GM18873 (cell line): Measurements from ENCODE around the gene DNAJC10.
"Not testable (repeated sequence)": the region's sequence is repeated elsewhere in the genome, so short reads cannot be mapped to it uniquely, and the experiment has no call there.

ENCODE experiments used
- ATAC-seq: cut with Tn5 transposase; IDR thresholded peaks from one replicate; pipeline ENCODE4 v1.9.1; 2021; ENCODE audit warnings: mild to moderate bottlenecking, moderate library complexity, moderate number of reproducible peaks; ENCODE audit not compliant: unreplicated experiment, low FRiP score

Gene DNAJC10

DNA sequence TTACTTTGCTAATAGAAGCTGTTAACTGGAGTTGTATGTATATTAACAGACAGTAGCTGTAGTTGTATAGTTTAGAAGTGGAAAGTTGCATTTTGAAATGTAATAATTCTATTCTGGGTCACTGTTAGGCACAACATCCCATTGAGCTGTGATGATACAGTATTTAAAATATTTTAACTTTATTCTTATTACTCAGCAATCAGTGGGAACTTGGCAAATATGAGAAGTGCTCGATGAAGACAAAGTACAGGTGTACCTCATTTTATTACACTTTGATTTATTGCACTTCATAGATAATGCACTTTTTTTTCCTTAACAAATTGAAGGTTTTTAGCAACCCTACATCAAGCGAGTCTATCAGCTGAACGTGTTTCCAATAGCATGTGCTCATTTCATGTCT is 8.6 kb downstream of the DNAJC10 start:
- no peak for ATAC-seq

DNA sequence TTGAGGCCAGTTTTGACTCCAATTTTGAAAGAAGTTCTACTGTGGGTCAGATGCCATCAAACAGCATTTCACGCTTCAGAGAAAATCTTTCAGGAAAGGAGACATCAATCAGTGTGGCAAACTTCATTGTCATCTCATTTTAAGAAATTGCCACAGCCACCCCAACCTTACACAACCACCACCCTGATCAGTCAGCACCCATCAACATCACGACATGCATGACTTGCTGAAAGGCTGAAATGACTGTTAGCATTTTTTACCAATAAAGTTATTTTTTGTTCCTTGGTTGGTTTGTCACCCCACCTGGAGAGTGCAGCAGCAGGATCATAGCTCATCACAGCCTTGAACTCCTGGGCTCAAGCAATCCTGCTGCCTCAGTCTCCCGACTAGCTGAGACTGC is 10.4 kb downstream of the DNAJC10 start:
- ATAC-seq = no peak

DNA sequence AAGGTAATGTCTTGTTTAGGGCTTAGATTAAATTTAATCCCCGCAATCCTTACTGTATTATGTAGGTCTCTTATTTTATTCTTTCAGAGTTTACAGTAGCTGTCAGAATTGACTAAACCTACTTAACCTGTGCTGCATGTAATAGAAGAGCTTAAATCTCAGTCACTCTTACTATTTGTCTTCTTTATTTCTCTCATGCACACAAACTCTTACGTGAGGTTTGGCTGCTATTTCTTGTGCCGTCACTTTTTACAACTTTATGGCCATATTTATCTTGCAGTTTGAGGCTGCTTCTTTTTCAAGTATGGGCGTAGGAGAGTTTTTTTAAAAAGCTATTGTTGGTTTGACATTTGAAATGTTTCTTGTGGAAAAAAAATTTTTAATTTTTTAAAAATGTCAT is 12.0 kb downstream of the DNAJC10 start:
- ATAC-seq = no peak

DNA sequence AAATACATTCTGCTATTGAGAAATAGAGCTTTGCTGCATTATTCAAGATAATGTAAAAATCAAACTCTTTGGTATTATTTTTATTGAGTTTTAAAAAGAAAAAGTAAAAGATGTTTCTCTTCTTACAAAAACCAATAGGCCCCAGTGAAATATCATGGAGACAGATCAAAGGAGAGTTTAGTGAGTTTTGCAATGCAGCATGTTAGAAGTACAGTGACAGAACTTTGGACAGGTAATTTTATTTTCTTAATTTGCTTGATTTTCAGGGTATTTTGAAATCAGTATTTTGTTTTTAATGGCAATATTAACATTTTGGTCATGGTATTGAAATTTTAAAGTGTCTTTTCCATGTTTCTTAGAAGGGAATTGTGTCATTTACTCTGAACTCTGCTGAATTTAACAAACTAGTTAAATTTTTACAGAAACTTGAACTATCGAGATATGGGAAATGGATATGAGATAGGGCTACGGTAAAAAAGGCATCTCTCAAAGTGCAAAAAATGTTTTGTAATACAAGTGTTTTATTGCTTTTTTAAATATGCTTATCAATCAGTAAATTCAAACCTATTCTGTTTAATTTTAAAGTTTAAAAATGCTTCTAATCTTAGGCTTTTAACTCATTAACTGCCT is 13.8 kb downstream of the DNAJC10 start:
- no peak for ATAC-seq

DNA sequence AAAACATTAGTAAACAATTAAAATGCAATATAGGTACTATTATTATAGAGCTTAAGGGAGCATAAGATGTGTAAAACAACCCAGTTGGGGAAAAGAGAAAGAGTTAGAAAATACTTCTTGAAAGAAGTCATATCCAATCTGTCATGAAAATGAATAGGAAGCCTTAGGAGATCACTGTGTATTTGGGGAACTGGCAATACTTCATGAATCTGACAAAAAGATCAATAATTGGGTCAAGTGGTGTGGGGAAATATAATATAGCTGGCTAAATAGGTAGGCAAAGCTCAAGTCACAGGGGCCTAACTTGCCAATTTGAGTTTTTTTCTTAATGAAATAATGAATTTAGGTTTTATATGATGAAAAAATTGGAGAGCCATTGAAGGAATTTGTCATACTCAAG is 14.4 kb downstream of the DNAJC10 start:
- ATAC-seq = no peak

DNA sequence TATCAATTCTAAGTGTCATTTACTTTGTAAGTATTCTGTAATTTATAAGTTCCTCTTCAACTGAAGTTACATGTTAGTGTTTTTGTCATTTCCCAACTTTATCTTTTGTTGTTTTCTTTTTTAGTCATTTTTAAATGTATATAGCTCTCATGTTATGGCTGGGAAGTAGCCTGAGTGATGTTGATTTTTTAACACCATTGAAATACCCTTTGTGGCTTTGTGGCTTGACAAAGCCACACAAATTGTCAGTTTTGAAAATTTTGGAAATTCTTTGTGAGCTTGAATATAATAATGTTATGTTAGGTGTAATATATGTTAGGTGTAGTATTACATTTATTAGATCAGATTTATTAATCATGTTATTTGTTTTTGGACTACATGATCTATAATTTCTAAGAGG is 16.7 kb downstream of the DNAJC10 start:
- no peak for ATAC-seq

DNA sequence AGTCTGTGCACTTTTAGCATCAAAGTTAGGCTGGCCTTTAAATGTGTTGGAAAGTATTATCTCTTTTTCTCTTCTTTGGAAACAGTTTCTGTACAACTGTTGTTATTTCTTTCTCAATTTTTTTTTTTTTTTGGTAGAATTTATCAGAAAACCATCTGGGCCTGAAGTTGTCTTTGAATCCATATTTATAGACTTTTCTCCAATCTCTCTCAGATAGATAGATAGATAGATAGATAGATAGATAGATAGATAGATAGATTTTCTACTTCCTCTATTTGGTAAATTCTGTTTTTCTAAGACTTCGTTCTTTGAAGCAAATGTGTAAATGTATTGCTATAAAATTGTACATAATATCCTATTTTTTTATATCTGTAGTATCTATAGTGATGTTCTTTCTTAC is 17.5 kb downstream of the DNAJC10 start:
- ATAC-seq = no peak

DNA sequence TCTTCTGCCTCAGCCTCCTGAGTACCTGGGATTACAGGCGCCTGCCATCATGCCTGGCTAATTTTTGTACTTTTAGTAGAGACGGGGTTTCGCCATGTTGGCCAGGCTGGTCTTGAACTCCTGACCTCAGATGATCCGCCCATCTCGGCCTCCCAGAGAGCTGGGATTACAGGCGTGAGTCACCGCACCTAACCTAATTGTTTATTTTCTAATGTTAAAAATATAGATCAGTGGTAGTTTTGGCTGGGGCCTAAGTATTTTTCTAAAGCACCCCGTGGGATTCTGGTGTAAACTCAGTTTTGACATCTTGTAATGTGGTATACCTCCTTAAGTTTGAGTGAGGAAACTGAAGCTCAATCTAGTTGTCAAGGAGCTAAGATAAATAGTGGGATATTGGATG is 20.8 kb downstream of the DNAJC10 start:
- not testable (repeated sequence) for ATAC-seq

DNA sequence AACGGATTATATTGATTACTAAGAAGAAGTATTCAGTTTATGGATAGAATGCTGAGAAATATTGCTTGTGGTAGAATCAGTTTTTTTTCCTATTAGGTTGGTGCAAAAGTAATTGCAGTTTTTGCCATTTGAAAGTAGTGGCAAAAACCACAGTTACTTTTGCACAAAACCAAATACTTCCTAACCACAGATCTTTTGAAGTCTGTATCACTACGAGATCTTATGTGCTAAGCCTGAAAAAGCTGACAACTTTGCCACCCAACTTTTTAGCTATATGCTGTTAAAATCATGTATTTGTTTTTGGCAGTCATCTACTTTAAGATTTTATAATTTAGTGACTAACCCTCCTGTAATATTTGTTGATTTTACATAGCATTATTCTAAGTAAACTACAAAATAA is 24.6 kb downstream of the DNAJC10 start:
- ATAC-seq = no peak

DNA sequence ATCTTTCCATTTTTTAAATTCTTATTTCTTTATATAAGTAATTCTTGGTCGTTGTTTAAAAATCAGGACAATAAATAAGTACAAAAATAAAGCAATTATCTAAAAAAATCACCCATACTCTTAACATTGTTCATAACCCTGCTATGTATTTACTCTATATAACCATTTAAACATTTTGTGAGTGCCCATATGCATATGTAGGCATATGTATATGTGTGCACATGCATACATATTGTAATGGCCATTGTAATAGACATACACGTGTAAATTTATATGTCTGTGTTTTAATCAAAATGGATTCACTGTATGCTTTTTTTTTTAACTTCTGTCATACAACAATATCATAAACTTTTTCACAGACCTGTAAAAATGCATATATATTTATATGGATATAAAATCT is 25.6 kb downstream of the DNAJC10 start:
- ATAC-seq = no peak

DNA sequence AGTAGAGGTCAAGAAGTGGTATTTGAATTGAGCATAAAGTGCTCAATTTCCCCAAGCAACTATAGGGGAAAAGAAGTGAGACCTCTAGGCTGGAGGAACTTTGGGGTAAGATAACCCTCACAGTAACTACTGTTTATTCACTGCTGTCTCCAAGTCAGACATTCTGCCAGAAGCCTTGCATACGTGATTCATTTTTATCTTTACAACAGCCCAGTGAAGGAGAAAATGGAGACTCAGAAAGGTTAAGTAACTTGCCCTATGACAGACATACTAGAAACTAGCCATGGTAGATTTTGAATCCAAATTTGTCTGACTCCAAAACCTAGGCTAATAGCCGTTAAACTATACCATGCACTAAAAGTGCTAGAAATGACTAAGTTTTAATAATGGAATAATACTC is 28.4 kb downstream of the DNAJC10 start:
- no peak for ATAC-seq

DNA sequence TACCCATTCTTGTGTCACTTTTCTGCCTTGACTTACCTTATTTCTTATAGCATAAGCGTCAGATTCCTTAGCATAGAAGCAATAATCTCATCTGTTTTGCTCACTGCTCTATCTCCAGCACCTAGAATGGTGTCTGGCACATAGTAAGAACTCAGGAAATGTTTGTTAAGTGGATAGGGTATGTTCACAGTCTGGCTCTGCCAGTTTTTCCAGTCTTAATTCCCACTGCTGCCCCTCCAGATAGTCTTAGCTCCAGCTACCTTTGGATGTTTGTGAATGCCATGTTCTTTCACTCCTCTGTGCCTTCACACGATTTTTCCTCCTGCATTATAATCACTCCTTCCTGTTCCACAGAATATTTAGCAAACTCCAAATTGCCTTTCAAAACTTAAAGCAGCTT is 29.0 kb downstream of the DNAJC10 start:
- no peak for ATAC-seq

DNA sequence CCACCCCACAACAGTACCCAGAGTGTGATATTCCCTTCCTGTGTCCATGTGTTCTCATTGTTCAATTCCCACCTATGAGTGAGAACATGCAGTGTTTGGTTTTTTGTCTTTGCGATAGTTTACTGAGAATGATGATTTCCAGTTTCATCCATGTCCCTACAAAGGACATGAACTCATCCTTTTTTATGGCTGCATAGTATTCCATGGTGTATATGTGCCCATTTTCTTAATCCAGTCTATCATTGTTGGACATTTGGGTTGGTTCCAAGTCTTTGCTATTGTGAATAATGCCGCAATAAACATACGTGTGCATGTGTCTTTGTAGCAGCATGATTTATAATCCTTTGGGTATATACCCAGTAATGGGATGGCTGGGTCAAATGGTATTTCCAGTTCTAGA is 29.8 kb downstream of the DNAJC10 start:
- ATAC-seq = not testable (repeated sequence)

DNA sequence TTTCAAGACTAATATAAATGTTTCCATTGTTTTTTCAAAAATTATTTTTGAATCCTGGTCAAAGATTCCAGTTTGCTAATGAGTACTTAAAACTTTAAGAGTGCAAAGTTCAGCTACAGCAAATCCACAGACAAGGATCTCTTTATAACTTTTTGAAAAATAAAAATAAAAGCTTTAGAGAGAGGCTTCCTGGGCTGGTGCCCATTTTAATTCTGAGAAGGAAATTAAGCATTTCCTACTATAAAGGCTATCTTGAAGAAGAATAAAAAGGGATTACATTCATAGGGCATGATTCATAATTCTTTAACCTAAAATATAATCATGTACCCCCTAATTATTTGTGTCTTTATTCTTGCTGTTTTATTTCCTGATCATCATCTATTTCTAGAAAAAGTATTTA is 38.2 kb downstream of the DNAJC10 start:
- no peak for ATAC-seq

DNA sequence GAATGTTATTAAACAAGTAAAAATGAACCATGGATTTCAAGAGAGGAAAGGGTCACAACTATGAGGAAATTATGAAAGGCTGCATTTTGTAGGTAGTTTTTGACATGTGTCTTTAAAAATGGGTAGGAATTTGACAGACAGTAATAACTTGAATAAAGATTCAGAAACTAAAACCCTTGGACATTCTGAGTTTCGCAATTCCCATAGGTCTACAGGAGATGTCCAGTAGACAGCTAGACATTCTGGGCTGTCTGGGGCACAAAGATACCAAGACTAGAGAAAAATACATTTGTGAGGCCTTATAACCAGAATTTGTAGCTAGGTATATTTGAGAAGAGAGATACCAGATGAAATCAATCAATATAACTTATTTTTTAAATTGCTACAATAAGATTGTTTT is 42.3 kb downstream of the DNAJC10 start:
- no peak for ATAC-seq

DNA sequence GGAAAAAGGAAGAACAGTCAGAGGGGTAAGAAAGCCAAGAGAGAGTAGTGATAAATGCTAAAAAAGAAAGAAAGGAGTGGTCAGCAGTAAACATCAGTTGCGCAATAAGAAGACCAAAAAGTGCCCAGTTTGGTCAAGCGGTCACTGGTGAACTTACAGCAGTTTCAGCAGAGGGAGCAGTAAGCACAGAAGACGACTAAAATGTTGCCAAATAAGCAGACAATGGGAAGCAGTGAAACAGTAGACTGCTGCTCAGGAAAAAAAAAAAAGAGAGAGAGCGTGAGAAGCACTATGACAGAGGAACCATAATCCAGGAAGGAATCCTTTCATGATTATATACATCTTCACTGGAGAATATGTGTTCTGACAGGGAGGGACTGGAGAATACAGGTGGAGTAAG is 45.8 kb downstream of the DNAJC10 start:
- ATAC-seq = no peak

DNA sequence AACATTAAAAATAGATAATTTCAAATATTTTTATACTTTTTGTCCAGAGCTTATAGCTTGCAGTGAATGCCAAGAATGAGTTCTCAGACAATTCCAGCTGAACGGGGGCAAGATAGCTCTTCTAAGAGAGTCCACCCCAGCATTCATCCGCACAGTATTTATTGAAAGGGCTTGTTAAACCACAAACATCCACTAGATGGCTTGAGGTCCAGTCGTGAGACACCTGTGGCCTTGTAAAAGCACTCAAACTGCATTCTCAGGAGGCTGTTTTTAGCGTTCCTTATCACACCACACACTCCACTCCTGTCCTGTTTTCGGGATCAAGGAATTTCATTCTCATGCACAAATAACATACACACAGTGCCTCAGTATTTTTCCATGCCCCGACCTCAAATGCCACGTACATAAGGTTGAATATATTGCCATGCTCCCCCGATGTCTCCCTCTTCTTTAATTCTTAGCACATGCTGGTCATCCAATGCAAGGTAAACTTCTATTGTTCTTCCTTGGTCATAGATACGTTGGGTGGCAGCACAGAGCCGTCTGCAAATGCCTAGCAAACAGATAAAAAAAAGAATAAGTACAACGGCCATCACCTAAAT is 47.4 kb downstream of the DNAJC10 start:
- peak; percentile 65 for ATAC-seq

DNA sequence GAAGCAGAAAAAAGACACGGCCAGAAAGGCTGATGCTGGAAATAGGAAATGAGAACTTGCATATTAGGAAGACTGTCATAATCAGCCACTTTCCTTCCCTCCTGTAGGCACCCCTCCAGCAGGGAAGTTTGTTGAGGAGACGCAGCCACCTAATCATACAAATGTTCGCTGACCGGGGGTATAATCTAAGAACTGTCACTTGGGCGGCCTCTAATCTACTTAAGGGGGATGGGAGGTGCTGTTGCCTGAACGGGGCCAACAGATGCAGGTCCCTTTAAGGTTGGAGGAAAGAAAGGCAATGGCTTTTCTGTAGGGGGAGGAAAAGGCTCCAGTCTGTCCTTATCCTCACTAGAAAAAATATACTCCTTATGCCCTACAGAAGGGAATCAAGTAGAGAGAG is 50.6 kb downstream of the DNAJC10 start:
- no peak for ATAC-seq

DNA sequence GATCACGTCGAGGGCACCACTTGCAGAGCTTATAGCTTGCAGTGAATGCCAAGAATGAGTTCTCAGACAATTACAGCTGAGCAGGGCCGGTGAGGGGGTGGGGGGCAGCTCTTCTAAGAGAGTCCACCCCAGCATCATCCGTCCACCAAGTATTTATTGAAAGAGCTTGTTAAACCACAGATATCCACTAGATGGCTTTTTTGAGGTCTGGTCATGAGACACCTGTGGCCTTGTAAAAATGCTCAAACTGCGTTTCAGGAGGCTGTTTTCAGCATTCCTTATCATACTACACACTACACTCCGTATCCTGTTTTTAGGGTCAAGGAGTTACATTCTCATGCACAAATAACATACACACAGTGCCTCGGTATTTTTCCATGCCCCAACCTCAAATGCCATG is 51.5 kb downstream of the DNAJC10 start:
- ATAC-seq = no peak

DNA sequence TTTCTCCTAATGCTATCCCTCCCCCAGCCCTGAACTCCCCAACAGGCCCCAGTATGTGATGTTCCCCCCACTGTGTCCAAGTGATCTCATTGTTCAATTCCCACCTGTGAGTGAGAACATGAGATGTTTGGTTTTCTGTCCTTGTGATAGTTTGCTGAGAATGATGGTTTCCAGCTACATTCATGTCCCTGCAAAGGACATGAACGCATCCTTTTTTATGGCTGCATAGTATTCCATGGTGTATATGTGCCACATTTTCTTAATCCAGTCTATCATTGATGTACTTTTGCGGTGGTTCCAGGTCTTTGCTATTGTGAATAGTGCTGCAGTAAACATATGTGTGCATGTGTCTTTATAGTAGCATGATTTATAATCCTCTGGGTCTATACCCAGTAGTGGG is 52.9 kb downstream of the DNAJC10 start:
- not testable (repeated sequence) for ATAC-seq

DNA sequence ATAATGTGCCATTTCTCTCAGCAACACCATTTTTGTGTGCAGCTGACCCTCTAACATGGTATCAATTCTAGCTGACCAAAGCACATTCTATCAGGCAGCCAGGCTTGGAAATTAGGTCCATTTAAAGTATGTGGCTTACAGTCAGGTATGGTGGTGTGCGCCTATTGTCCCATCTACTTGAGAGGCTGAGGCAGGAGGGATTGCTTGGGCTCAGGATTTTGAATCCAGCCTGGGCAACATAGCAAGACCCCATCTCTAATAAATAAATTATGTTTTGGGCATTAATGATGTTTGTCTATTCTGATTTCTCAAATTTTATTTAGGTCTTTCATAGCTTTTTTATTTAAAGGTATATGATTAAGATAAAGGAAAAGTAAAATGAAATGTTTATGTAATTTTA is 63.3 kb downstream of the DNAJC10 start:
- ATAC-seq = no peak

DNA sequence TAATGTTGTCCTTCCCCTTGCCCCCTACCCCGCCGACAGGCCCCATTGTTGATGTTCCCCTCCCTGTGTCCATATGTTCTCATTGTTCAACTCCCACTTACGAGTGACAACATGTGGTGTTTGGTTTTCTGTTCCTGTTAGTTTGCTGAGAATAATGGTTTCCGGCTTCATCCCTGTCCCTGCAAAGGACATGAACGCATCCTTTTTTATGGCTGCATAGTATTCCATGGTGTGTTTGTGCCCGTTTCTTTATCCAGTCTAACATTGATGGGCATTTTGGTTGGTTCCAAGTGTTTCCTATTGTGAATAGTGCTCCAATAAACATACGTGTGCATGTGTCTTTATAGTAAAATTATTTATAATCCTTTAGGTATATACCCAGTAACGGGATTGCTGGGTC is 65.0 kb downstream of the DNAJC10 start:
- ATAC-seq = not testable (repeated sequence)

DNA sequence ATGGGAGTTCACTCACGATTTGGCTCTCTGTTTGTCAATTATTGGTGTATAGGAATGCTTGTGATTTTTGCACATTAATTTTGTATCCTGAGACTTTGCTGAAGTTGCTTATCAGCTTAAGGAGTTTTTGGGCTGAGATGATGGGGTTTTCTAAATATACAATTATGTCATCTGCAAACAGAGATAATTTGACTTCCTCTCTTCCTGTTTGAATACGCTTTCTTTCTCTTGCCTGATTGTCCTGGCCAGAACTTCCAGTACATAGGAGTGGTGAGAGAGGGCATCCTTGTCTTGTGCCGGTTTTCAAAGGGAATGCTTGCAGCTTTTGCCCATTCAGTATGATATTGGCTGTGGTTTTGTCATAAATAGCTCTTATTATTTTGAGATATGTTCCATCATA is 66.6 kb downstream of the DNAJC10 start:
- not testable (repeated sequence) for ATAC-seq
